Measurements from ENCODE around the gene MTHFR.

The MTHFR gene

DNA sequence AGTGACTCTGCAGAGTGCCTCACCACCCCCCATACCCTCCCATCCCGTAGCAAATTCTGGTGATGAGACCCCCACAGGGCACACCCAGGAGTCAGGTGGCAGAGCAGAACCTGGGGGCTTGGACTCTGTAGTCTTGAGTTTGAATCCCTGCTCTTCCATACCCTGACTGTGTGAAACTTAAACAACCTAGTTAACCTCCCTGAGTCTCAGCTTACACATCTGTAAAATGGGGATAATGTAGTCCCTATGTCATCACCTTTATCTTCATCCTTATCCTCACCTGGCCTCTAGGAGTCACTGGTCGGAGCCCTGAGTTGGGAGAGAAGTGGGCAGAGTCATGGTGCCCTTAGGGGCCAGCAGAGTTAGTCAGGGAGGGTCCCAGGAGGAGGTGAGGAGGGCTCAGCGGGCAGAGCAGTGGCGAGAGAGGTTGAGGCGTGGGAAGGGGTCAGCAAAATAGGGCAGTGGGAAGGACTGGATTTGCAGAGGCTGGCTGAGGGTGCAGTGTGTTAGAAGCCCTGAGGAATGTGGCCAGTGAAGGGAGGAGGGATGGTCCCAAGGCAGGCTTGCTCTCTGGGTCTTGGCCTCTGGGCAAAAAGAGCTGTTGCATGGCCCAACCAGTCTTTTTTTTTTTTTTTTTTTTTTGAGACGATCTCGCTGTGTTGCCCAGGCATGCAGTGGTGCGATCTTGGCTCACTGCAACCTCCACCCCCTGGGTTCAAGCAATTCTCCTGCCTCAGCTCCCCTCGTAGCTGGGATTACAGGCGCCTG, 25.2 kb downstream of the MTHFR start:
- no peak for DNase-seq (ENCODE audit: low read depth)
- H3K4me3 ChIP-seq (ENCODE audit: low read depth, low read length) = no peak overlapping the region
- TF ChIP-seq, protein P1, sequence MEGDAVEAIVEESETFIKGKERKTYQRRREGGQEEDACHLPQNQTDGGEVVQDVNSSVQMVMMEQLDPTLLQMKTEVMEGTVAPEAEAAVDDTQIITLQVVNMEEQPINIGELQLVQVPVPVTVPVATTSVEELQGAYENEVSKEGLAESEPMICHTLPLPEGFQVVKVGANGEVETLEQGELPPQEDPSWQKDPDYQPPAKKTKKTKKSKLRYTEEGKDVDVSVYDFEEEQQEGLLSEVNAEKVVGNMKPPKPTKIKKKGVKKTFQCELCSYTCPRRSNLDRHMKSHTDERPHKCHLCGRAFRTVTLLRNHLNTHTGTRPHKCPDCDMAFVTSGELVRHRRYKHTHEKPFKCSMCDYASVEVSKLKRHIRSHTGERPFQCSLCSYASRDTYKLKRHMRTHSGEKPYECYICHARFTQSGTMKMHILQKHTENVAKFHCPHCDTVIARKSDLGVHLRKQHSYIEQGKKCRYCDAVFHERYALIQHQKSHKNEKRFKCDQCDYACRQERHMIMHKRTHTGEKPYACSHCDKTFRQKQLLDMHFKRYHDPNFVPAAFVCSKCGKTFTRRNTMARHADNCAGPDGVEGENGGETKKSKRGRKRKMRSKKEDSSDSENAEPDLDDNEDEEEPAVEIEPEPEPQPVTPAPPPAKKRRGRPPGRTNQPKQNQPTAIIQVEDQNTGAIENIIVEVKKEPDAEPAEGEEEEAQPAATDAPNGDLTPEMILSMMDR (IDR thresholded peaks at IDR 0.05; ENCODE audit: low read depth, low read length, missing control alignments) = no peak

GRCh38 chr1:11779715-11780379, 25.9 kb downstream of the MTHFR start:
- DNase-seq (ENCODE audit: low read depth) = no peak
- TF ChIP-seq, protein P1 (IDR thresholded peaks at IDR 0.05; ENCODE audit: low read depth, low read length, missing control alignments) = no peak
- H3K4me3 ChIP-seq (ENCODE audit: low read depth, low read length) = no peak overlapping the region

DNA sequence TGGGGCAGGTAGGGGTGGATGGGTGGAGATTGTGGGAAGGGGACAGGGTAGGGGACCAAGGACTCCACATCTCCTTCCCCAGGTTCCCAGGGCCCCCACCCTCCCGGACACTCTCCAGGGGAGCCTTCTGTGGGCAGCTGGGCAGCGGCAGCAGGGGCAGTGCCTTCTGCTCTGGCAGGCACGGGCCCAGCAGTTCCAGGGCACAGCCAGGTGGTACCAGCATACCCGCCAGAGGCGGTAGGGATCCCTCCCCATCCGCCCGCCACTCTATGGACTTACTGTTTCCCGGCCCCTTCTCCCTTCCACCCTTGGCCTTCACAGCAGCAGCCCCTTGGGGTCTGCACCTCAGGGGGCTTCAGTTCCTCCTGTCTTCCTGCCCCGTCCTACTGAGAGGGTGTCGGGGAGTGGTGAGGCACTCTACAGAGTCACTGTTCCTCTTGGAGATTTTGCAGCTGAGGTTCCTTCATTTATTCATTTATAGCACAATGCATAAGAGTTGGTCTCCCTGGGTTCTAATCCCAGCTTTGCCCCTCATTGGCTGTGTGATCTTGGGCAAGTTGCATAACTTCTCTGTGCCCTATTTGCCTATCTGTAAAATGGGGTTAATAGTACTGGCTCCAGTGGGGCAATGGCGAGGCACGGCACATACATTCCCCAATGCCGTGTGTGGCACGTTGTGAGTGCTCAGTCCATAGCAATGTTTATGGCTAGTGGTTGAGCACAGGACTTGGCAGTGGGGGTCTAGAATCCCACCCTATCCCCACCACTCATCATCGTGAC, 26.7 kb downstream of the MTHFR start:
- no peak for DNase-seq (ENCODE audit: low read depth)
- H3K4me3 ChIP-seq (ENCODE audit: low read depth, low read length) = no peak overlapping the region
- TF ChIP-seq, protein P1 (IDR thresholded peaks at IDR 0.05; ENCODE audit: low read depth, low read length, missing control alignments) = no peak

DNA sequence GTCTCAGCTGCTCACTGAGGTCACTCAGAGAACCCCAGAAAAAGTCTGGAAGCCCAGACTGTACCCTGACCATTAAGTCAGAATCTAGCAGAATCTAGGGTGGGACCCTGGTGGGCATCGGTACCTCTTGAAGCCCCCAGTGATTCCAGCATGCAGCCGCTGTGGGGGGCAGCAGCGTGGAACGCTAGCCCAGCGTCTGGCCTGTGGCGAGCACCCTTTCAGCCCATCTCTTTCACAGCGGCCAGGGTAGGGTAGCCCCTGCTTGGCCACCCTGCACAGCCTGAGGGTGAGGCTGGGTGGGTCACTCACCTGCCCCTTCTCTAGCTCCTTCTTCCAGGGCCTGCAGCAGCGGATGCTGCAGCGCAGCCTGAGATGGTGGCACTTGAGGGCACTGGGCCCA, 27.4 kb downstream of the MTHFR start:
- H3K4me3 ChIP-seq (ENCODE audit: low read depth, low read length) = no peak overlapping the region
- TF ChIP-seq, protein P1 (IDR thresholded peaks at IDR 0.05; ENCODE audit: low read depth, low read length, missing control alignments) = no peak
- DNase-seq (ENCODE audit: low read depth) = no peak

- no peak for DNase-seq (ENCODE audit: low read depth)
- TF ChIP-seq, protein P1 (IDR thresholded peaks at IDR 0.05; ENCODE audit: low read depth, low read length, missing control alignments) = no peak
- no peak overlapping the region for H3K4me3 ChIP-seq (ENCODE audit: low read depth, low read length)
Measured at GRCh38 chr1:11777658-11778322, 28.0 kb downstream of the MTHFR start.

DNA sequence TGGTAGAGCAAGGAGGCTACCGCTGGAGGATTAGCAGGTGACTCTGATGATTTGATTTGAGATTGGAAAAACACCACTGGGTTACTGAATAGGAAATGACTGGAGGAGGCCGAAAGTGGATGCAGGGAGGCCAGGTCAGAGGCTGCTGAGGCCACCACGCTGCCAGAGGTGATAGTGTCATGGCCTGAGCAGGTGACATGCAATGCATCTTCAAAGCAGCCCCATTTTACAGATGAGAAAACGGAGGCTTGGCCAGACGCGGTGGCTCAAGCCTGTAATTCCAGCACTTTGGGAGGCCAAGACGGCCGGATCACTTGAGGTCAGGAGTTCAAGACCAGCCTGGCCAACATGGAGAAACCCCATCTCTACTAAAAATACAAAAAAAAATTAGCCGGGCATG, 31.0 kb downstream of the MTHFR start:
- TF ChIP-seq, protein P1 (IDR thresholded peaks at IDR 0.05; ENCODE audit: low read depth, low read length, missing control alignments) = no peak
- DNase-seq (ENCODE audit: low read depth) = no peak

More for the DNA sequence above, 31.0 kb downstream of the MTHFR start:
- no peak overlapping the region for H3K4me3 ChIP-seq (ENCODE audit: low read depth, low read length)

Data from GM12864 (cell line).